Aorta (tissue), 5 donors: ENCODE measurements around the gene MYLK. TPM values are rescaled to one million over a fixed set of nuclear protein-coding genes. Genes with fewer than 3 reads are reported as not detected.

Experiments
- ATAC-seq: fragments of 200-7000 bp; cut with Tn5 transposase; one replicate; pipeline ENCODE4 v1.9.1; 2022; ENCODE audit warnings: moderate library complexity; ENCODE audit not compliant: low FRiP score
- DNase-seq, 2 donors: peaks; one replicate each; pipeline ENCODE4 v3.0.0-alpha.2; 2020
- H3K27ac ChIP-seq, 2 donors: one replicate each; pipeline ENCODE4 v1.5.1; 2013; ENCODE audit warnings: low read length in 2 of 2, mild to moderate bottlenecking in 2 of 2, moderate library complexity in 2 of 2, control low read depth in 1 of 2, inconsistent platforms in 1 of 2, low read depth in 1 of 2
- H3K27me3 ChIP-seq, 2 donors: one replicate each; pipeline ENCODE4 v1.6.1; 2013; ENCODE audit warnings: control low read depth in 1 of 2, low read length in 1 of 2, mild to moderate bottlenecking in 1 of 2, moderate library complexity in 1 of 2; ENCODE audit not compliant: insufficient read depth in 2 of 2, control insufficient read depth in 1 of 2
- H3K36me3 ChIP-seq, 2 donors: one replicate each; pipeline ENCODE4 v1.6.1; 2013; ENCODE audit warnings: control low read depth in 1 of 2, low read length in 1 of 2, mild to moderate bottlenecking in 1 of 2; ENCODE audit not compliant: insufficient read depth in 2 of 2, control insufficient read depth in 1 of 2
- H3K4me1 ChIP-seq, 2 donors: one replicate each; pipeline ENCODE4 v1.6.1; 2013; ENCODE audit warnings: low read length in 2 of 2, control low read depth in 1 of 2, mild to moderate bottlenecking in 1 of 2, moderate library complexity in 1 of 2; ENCODE audit not compliant: insufficient read depth in 2 of 2, control insufficient read depth in 1 of 2
- H3K4me3 ChIP-seq, 2 donors: one replicate each; pipeline ENCODE4 v1.5.1; 2013; ENCODE audit warnings: low read length in 2 of 2, control low read depth in 1 of 2, mild to moderate bottlenecking in 1 of 2
- H3K9me3 ChIP-seq: one replicate; pipeline ENCODE4 v1.6.1; 2013; ENCODE audit warnings: mild to moderate bottlenecking, low read length; ENCODE audit not compliant: control insufficient read depth
- WGBS, 2 donors: extraction: QIAGEN DNeasy Blood & Tissue Kit; methylation state at CpG; one replicate each; pipeline ENCODE4 v1.1.7; 2013; 5-methylcytosine and 5-hydroxymethylcytosine counted together
- intact Hi-C, 2 donors: fragments of 100-400 bp; cut with DNase I; formaldehyde crosslinking; loops; one replicate each; pipeline versions ENCODE4 v1.14.2 to v1.15.0; 2022
- polyA plus RNA-seq, 2 donors: library from polyadenylated mRNA; stranded (reverse); fragments of 200-250 nt; gene quantifications; one replicate each; pipeline ENCODE4 v1.2.3, GENCODE V29; 2013
- total RNA-seq, 2 donors: library from RNA; stranded (reverse); fragmentation: NEBNext Ultra II Directional; extraction: Animal tissue kit (Norgen Biotek cat#: 25700); gene quantifications; one replicate each; pipeline ENCODE4 v1.2.1, GENCODE V29; 2021
- donor health status: healthy with polysubstance abuse.
- donor health status: Bipolar disorder and iron deficiency.
- donor health status: DM: no; HTN: no; CAD: no.
- donor health status: DM: no; HTN: no; CAD: no.
- donor health status: DM: yes; HTN: yes; CAD: no.

MYLK gene
- total and polyA plus RNA-seq, 4 donors: 134 to 786 (median 314) TPM

GRCh38 chr3:123758081-123758564 lies 126.0 kb downstream of the MYLK start:
- WGBS, 2 donors: 20 to 21% methylated on average over 2 of the region's 2 CpGs
- Histone ChIP-seq H3K4me3 (no peak overlapping the region), H3K9me3 (no peaks in the 10 kb centered on the region), H3K4me1 (peaks cover 9 to 16% of the 10 kb centered on the region in 2 donors), H3K36me3 (no peaks in the 10 kb centered on the region), H3K27me3 (no peaks in the 10 kb centered on the region), H3K27ac (peak overlapping the region; percentile 69 to 80)
- DNase-seq (peak; percentile 74 to 84), ATAC-seq (peak; percentile 53)
- intact Hi-C loops: loop anchor here in 1 of 2 donors (5.0 kb wide), 1 partner anchor 124 kb away; the partner anchor contains the start of gene MYLK

- DNase-seq (peak in 1 of 2 donors; percentile 88), ATAC-seq (peak; percentile 37)
- H3K4me1 ChIP-seq: peaks cover 9 to 16% of the 10 kb centered on the region in 2 donors
- peak overlapping the region; percentile 23 to 78 for H3K27ac ChIP-seq
- no peaks in the 10 kb centered on the region for H3K36me3 ChIP-seq
- intact Hi-C loops: loop anchor here in 1 of 2 donors (5.0 kb wide), 1 partner anchor 125 kb away; the partner anchor contains the start of gene MYLK
- H3K27me3 ChIP-seq: no peaks in the 10 kb centered on the region
- no peak overlapping the region for H3K4me3 ChIP-seq
- WGBS, 2 donors: 62 to 65% methylated on average over 5 of the region's 5 CpGs
- H3K9me3 ChIP-seq: no peaks in the 10 kb centered on the region
Observed at GRCh38 chr3:123757281-123757940, 126.7 kb downstream of the MYLK start.

- DNase-seq: no peak
Observed at GRCh38 chr3:123755501-123755900, 128.6 kb downstream of the MYLK start.

GRCh38 chr3:123755085-123755484 lies 129.0 kb downstream of the MYLK start:
- Histone ChIP-seq H3K4me3 (no peak overlapping the region), H3K36me3 (no peaks in the 10 kb centered on the region), H3K27ac (peak overlapping the region in 1 of 2 donors; percentile 95), H3K9me3 (no peaks in the 10 kb centered on the region), H3K27me3 (no peaks in the 10 kb centered on the region), H3K4me1 (peaks cover 9 to 16% of the 10 kb centered on the region in 2 donors)
- DNase-seq (no peak), ATAC-seq (no peak)
- WGBS, 2 donors: 6 to 22% methylated on average over 3 of the region's 3 CpGs
- intact Hi-C loops: loop anchor here in 1 of 2 donors (5.0 kb wide), 1 partner anchor 127 kb away; the partner anchor contains the start of gene MYLK

More at GRCh38 chr3:123755501-123755900, 128.6 kb downstream of the MYLK start:
- peak overlapping the region in 1 of 2 donors; percentile 95 for H3K27ac ChIP-seq
- no peaks in the 10 kb centered on the region for H3K36me3 ChIP-seq
- H3K9me3 ChIP-seq: no peaks in the 10 kb centered on the region
- H3K4me1 ChIP-seq: peaks cover 9 to 16% of the 10 kb centered on the region in 2 donors
- intact Hi-C loops: loop anchor here in 1 of 2 donors (5.0 kb wide), 1 partner anchor 127 kb away; the partner anchor contains the start of gene MYLK
- 5 to 15% methylated on average over 2 of the region's 2 CpGs for WGBS, 2 donors
- H3K4me3 ChIP-seq: no peak overlapping the region
- ATAC-seq: no peak
- no peaks in the 10 kb centered on the region for H3K27me3 ChIP-seq

GRCh38 chr3:123753286-123753685 lies 130.8 kb downstream of the MYLK start:
- H3K4me3 ChIP-seq: no peak overlapping the region
- H3K27me3 ChIP-seq: no peaks in the 10 kb centered on the region
- ATAC-seq (no peak), DNase-seq (no peak)
- H3K27ac ChIP-seq: peak overlapping the region; percentile 34 to 50
- intact Hi-C loops: no loop called here
- peaks cover 3 to 14% of the 10 kb centered on the region in 2 donors for H3K4me1 ChIP-seq
- H3K36me3 ChIP-seq: no peaks in the 10 kb centered on the region
- no peaks in the 10 kb centered on the region for H3K9me3 ChIP-seq

GRCh38 chr3:123752228-123752627 lies 131.9 kb downstream of the MYLK start:
- no peak for ATAC-seq
- Histone ChIP-seq H3K36me3 (no peaks in the 10 kb centered on the region), H3K9me3 (no peaks in the 10 kb centered on the region), H3K4me3 (no peak overlapping the region), H3K27me3 (no peaks in the 10 kb centered on the region), H3K27ac (peak overlapping the region; percentile 15 to 59), H3K4me1 (peaks cover 3 to 14% of the 10 kb centered on the region in 2 donors)
- DNase-seq: no peak
- intact Hi-C loops: no loop called here
- WGBS, 2 donors: 96 to 98% methylated on average over 8 of the region's 8 CpGs

- intact Hi-C loops: no loop called here
- H3K27ac ChIP-seq: peak overlapping the region; percentile 15 to 20
- H3K9me3 ChIP-seq: no peaks in the 10 kb centered on the region
- DNase-seq (no peak), ATAC-seq (no peak)
- no peaks in the 10 kb centered on the region for H3K36me3 ChIP-seq
- H3K4me3 ChIP-seq: no peak overlapping the region
- WGBS, 2 donors: 84 to 85% methylated on average over 3 of the region's 3 CpGs
- peaks cover 0 to 14% of the 10 kb centered on the region in 2 donors for H3K4me1 ChIP-seq
- H3K27me3 ChIP-seq: no peaks in the 10 kb centered on the region
Observed at GRCh38 chr3:123751433-123751832, 132.7 kb downstream of the MYLK start.

GRCh38 chr3:123750659-123751420 lies 133.3 kb downstream of the MYLK start:
- DNase-seq: no peak
- 43 to 48% methylated on average over 3 of the region's 3 CpGs for WGBS, 2 donors
- peak overlapping the region; percentile 86 to 98 for H3K27ac ChIP-seq
- ATAC-seq: peak; percentile 51
- H3K4me3 ChIP-seq: no peak overlapping the region
- H3K36me3 ChIP-seq: no peaks in the 10 kb centered on the region
- no peaks in the 10 kb centered on the region for H3K27me3 ChIP-seq
- H3K9me3 ChIP-seq: no peaks in the 10 kb centered on the region
- intact Hi-C loops: no loop called here
- peaks cover 0 to 13% of the 10 kb centered on the region in 2 donors for H3K4me1 ChIP-seq
